GM18868 (cell line): Measurements from ENCODE around the gene DRD3.

Experiments
- ATAC-seq: cut with Tn5 transposase; IDR thresholded peaks from one replicate; pipeline ENCODE4 v1.9.1; 2021; ENCODE audit warnings: mild to moderate bottlenecking, moderate library complexity; ENCODE audit not compliant: unreplicated experiment

DRD3 gene

DNA sequence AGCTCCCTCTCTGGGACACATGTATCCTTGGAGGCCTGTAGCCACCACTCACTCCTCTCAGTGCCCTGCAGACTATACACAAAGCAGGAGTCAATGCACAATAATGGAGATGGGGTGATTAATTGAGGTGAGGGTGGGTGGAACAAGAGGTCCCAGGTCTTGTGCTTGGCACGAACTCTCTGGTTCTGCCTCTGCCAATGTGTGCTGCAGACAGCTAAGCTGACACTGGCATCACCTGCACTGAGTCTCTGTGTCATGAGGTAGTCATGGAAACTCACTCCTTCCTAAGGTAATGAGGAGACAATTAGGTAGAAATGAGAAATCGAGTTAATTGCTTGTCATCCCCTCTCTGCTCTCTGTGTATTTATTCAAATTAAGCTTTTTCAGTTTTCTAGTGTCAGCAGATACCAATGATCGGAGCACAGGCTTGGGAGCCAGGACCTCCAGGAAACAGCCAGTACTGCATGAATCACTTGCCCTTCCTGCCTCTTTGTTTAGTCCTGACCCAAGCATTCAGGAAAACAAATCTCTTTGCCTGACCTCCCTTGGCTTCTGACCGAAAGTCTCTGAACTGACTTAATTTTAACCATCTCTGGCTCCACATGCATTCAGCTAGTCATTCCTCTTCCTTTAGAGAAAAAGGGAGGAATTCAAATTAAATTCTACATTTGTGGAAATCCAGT, 56.7 kb downstream of the DRD3 start:
- ATAC-seq, result no peak

DNA sequence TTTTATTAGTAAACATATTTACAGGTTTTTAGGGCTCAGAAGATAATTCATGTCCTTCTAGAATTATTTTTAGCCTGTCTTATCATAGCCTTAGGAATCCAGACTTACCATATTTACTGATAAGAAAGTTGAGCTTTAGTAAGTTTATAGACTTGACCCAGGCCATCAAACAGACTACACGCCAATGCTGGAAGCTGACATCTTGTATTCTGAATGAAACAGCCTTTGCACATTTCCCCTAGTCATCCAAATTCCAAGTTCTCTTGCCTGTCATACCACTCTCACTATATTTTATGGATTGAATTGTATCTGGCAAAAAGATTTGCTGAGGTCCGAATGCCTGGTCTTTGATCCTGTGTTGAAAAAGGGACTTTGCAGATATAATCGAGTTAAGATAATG, 58.6 kb downstream of the DRD3 start:
- no peak for ATAC-seq

DNA sequence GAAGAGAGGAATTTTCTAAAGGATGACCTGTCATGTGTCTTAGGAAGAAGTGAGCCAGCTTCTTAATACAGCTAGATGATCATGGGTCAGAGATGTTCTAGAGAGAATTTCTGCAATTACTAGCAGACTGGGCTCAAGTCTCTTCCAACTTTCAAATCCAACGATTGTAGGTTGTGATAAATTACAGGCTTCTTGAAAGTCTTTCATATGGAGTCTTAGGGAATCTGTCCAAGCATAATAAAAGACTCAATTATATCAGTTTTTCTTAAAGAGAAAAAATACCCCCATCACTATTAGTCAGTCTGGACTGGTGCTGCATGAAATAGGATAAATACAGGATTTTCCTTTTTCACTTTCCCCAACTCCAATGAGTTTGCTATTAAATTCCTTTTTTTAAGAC, 59.1 kb downstream of the DRD3 start:
- ATAC-seq, result no peak

DNA sequence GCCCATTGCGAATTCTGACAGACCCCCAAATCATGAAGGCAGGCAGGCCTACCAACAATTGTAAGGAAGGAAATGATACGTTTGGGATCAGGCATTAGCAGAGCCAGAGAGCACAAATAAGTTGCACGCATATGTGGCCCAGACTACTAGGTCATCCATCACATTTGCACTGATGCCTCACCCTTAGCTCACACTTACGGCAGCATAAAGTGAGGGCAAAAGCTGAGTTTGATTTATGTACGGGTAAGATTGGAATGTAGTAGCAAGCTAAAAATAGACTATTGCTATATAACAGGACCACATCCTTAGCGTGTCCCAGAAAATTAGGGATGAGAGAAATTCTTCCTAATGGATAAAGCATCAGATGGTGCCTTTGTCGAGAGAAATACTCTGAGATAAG, 63.7 kb downstream of the DRD3 start:
- ATAC-seq, result no peak

DNA sequence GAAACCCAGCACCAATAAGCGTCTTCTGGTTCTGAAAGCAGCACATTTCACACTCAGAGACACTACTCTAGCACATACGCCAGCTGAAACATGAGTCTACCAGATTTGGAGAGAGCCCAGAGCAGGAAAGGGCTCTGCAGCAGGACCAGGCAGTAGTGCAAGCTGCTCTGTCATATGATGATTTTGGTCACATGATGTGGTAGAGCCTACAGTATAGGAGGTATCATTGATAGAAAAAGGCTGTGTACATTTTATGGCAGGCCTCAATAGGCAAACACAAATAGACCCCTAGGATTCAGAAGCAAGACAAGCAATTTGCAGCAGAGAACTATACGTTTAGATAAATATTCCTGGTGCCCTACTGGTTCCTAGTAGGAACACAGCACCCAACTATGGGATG, 64.1 kb downstream of the DRD3 start:
- ATAC-seq, result no peak

DNA sequence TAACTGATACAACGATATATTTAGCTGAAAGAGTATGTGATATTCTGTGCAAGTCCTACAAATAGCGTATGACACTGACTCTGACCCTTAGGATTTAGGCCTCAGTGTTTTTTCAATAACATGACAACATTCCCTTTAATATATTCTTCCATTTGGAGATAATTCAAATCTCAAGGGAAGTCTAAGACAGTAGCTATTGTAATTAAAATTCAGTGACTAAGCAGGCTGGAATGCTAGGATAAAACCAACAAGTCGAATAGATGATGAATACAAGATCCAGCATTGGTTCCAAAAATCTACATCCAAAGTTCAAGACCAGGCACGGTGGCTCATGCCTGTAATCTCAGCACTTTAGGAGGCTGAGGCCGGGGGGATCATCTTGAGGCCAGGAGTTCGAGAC, 66.2 kb downstream of the DRD3 start:
- no peak for ATAC-seq

DNA sequence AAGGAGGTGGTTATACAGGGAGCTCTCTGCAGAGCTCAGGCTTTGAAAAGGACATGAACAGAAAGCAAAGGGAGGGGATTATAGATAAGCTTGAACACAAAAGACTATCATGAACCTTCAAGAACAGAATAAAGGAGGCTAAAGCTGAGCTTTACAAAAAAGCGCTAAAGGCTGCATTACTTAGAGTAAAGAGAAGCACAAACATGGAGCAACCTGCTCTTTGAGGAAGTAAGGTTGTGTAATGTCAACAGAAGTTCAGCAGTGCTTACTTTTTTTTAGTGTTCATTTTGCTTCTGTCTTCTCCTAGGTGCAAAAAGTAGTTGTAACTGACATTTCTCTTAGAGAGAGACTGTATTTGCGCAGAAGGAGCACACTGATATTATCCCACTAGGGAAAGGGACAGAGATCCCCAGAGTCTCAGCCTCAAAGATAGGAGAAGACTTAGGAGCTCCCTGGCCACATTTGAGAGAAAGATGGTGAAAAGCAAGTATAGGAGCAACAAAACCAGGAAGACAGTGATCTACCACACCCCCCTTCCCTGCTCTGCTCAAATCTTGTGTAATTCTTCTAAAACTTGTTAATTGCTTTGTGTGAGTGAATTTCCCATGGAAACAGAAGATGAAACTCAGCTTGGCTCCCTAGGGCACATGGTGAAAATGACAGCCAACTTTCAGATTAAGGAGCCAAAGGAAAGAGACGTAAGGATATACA, 67.6 kb downstream of the DRD3 start:
- ATAC-seq, result no peak

DNA sequence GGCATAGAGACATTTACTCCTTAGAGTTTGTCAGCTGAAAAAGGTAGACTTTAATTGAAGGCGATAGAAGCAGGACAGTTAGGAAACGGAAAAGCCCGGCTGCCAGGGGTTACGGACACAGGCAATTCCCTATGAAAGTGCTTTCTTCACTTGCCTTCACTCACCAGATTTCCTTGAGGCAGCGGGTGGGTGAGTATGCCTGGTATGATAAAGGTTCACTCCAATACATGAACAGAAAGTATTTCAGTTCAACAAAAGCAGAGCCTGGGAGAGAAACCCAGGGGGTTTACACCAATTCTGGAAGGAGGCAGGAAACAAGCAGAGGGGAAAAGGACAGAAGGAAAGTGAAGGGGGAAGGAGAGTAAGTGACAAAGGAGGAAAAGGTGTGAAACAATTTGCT, 68.4 kb downstream of the DRD3 start:
- no peak for ATAC-seq

DNA sequence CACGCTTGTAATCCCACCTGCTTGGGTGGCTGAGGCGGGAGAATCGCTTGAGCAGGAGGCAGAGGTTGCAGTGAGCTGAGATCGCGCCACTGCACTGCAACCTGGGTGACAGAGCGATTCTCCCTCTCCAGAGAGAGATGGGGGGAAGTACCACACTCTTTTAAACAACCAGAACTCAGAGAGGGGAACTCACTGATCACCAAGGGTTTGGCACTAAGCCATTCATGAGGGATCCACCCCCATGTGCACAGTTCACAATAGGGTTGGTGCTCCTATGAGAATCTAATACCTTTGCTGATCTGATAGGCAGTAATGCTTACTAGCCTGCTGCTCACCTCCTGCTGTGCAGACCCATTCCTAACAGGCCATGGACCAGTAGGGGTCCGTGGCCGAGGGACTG, 70.7 kb downstream of the DRD3 start:
- no peak for ATAC-seq

DNA sequence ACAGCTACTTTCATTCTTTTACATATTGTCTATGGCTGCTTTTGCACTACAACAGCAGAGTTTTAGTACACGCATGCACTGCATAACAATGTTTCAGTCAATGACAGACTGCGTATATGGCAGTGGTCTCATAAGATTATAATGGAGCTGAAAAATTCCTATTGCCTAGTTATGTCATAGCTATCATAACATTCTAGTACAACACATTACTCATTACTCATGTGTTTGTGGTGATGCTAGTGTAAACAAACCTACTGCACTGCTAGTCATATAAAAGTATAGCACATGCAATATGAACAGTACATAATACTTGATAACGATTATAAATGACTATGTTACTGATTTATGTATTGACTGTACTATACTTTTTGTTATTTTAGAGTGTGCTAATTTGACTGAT, 74.4 kb downstream of the DRD3 start:
- ATAC-seq, result no peak

DNA sequence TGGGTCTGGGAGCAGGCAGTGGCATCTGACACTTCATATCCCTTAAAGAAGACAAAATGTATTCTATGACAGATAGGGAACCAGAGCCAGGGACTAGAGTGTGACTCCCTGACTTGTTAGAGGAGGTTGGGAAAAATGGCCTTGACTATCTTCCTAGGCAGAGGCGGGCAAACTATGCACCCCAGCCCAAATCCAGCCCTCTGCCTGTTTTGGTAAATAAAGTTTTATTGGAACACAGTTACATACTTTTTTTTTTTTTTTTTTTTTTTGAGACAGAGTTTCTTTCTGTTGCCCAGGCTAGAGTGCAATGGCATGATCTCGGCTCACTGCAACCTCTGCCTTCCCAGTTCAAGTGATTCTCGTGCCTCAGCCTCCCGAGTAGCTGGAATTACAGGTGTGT, 75.0 kb downstream of the DRD3 start:
- no peak for ATAC-seq

DNA sequence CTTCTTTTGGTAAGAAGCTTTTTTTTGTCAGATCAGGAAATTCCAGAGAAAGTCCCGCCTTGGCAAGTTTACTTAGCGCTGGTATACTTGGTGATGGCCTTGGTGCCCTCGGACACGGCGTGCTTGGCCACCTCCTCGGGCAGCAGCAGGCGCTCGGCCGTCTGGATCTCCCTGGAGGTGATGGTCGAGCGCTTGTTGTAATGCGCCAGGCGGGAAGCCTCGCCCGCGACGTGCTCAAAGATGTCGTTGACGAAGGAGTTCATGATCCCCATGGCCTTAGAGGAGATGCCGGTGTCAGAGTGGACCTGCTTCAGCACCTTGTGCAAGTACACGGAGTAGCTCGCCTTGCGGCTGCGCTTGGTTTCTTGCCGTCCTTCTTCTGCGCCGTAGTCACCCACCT, 75.7 kb downstream of the DRD3 start:
- no peak for ATAC-seq

DNA sequence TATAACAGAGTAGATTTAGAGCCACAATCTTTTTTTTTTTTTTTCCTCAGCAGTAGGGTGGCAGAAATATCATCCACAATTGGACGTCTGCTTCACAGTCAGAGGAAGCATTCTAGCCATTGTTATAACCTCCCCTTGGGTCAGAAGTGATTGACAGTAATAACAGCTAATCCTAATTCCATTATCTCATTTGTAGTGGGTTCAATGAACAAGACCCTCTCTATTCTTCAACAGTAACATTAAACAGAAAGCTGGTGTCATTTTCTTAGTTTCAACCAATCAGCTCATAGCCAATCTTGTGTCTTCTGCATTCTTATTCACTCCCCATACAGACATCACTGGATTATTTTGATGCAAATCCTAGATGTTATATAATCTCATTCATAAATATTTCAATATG, 77.8 kb downstream of the DRD3 start:
- no peak for ATAC-seq

DNA sequence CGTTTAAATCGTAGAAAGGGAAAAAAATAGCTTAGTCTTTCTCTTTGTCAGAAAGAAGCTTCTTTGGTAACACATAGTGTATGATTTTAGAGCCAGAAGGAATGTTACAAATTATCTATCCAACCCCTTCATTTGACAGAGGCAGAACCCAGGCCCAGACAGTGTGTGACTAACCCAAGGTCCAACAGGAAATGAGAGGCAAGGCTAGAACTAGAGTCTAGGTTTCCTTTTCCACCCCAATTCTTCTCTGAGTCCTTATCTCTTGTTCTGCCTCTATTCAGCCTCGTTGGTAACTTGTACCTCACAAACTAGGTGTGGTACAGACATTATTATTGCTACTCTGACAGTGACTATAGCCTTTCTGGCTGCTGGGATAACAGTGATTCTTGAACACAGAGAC, 83.1 kb downstream of the DRD3 start:
- no peak for ATAC-seq

DNA sequence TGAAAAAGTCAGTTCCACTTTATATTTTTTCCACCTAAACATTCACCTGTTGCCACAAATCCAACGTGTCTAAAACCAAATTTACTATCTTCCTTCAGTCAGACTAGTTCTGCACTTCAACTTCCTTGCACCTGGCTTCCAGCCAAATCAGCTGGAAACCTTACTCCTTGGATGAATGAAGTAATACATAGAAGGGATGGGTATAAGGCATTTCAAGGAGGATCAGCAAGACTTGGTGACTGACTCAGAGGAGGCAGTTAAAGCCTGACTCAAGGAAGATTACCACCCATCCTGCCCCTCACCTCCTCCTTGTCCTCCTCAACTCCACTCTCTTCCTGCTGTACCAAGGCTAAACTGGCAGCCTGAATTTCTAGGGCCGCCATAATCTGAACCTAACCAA, 85.3 kb downstream of the DRD3 start:
- no peak for ATAC-seq

DNA sequence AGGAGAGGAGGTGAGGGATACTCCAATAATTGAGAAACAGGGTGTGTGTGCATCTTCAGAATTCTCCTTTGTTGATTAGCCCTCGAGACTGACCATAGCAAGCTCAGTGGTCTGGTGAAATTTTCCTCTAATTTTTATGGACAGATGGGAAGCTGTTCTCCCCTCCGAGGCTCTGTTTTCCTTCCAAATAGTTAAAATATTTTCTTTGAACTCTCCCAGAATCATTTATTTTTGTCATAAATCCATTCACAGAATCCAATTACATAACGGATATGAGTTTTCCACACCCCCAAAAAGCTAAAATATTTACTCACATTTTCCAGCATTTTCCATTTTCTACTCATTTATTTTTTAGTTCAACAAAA, 85.9 kb downstream of the DRD3 start:
- ATAC-seq, result no peak

DNA sequence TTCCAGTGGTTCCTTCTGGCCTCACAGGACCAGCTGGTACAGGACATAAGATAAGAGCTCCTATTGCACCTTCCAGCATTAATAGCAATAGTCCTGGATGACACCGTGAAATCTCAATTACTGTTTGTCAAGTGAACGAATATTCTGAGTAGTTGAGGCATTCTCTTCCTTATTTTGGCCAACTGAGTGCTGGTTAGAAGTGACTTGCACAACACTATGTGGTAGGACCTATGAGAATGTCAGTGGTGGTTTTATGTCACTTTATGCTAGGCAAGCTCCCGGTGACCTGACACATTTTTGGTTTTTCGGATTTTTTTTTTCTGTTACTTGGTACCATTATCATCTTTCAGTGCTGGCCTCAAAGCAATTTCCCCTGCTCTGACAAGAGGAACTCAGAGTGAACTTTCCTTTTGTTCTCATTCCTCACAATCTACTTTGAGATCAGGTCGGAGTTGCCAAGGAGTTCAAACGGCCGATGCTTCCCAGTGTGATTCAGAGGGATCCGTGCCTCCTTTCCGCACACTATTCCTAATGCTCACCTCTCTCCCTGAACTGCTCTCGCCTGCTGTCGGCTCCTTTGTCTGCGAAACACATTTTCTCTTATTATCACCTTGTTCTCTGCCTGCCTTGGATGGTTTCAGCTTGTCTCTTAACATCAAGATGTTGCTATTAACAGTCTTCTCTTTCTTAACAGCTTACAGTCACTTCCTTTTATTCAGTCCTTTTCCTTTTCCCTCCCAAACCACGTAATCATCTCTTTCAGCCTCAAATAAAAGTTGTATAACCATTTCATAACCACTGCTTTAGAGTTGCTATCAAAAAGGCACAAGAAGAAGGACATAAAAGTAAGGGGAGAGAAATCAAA, 86.5 kb downstream of the DRD3 start:
- ATAC-seq, result no peak

DNA sequence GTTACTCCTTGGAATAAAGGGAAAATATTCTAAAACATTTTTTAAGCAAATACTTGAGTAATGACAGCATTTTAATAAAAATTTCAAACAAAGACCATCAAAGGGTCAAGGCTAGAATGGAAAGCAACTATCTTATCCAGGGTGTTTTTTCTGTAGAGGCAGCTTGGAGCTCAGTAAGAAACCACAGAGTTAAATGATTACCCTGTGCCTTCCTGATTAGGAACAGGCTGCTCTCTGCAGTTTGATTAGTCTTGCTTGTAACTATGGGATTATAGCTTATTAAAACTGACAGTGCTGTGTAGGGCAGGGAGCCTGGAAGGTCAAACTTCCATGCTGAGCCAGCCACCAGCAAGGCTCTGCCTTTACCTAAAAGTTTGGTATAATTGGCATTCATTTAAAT, 89.2 kb downstream of the DRD3 start:
- ATAC-seq, result no peak

DNA sequence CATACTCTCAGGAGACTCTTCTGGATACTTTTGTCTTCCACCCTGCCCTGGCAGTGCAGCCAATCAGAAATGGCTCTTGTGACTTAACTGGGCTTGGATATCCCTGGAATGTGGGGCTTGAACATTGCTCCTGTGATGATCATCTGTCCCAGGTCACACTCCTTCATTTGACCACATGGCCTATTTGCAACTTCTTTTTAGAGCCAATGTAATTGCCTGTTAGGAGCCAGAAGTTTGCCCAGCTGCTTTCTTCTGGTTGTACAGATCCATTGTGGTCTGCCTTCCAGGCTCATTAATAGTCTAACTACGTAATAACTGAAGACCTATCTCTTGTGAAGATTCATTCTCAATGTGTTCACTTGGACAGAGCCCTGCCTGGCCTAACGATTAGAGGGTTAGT, 92.5 kb downstream of the DRD3 start:
- ATAC-seq, result no peak

DNA sequence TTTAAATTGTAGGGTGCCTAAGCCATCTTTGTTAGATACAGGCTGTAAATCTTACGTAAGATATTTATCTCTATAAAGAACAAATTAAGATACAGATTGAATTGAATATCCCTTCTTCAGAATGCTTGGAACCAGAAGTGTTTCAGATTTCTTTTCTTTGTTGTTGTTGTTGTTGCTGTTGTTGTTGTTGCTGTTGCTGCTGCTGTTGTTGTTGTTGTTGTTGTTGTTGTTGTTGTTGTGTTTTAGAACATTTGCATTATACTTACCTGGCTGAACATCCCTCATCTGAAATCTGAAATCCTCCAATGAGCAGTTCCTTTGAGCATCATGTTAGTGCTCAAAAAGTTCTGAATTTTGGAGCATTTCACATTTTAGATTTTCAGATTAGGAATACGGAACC, 95.7 kb downstream of the DRD3 start:
- ATAC-seq, result no peak

DNA sequence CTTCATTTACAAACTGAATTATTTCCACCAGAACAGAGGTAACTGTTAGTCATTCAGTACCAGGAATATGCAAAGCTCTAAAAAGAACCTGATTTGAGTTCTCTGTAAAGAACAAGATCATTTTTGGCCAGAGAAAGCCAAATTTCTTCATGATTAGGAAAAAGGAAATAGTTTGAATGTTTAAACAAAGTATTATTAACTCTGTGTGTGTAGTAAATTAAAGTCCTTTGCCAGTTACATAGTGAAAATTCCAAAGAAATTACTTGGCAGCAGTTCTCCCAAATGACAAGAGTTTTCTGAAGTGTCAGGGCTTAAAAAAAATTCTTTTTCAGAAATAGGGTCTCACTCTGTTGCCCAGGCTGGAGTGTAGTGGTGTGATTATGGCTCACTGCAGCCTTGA, 97.8 kb downstream of the DRD3 start:
- no peak for ATAC-seq

DNA sequence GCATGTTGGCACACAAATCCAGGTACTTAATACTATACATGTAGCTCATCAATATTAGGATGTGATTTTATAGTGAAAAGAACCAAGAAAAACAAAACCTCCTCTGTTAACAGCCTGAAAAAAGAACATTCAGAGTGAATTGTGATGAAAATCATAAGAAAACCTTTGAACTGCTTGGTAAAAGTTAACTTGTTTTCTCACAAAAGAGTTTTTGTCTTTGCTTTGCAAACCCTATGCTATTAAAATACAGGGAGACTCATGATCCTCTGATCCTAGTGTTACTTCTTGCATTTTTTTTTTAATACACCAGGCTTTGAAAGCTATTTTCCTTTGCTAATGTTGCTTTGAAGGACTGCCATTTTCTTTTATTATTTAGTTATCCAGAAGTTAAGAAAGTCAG, 98.7 kb downstream of the DRD3 start:
- ATAC-seq, result no peak
